RWPE2 (cell line): Measurements from ENCODE around the gene EHBP1.
A peak's percentile ranks its signal among the peaks of the same experiment; 100 is the strongest.

Experiments
- ATAC-seq: fragments of 200-7000 bp; cut with Tn5 transposase; 3 replicates; pipeline ENCODE4 v1.9.1; 2021; ENCODE audit warnings: low read depth
- DNase-seq: peaks from one replicate; pipeline ENCODE4 v3.0.0-alpha.2; 2020; ENCODE audit warnings: low spot score
- H3K27ac ChIP-seq: fragments of 450-650 bp; 2 replicates; pipeline ENCODE4 v1.5.1; 2017; ENCODE audit warnings: mild to moderate bottlenecking; ENCODE audit not compliant: poor library complexity, severe bottlenecking
- H3K27me3 ChIP-seq: fragments of 250-450 bp; sonication (Bioruptor Pico); 2 replicates; pipeline ENCODE4 v1.5.1; 2021; ENCODE audit warnings: mild to moderate bottlenecking, moderate library complexity; ENCODE audit not compliant: insufficient read depth, poor library complexity, severe bottlenecking
- H3K36me3 ChIP-seq: fragments of 250-450 bp; sonication (Bioruptor Pico); 2 replicates; pipeline ENCODE4 v1.5.1; 2020; ENCODE audit warnings: low read depth, mild to moderate bottlenecking, moderate library complexity
- H3K4me1 ChIP-seq: fragments of 250-450 bp; sonication (Bioruptor Pico); 2 replicates; pipeline ENCODE4 v1.5.1; 2021; ENCODE audit warnings: mild to moderate bottlenecking, moderate library complexity; ENCODE audit not compliant: insufficient read depth, poor library complexity, severe bottlenecking
- H3K4me3 ChIP-seq: fragments of 250-450 bp; sonication (Bioruptor Pico); 2 replicates; pipeline ENCODE4 v1.5.1; 2021; ENCODE audit warnings: mild to moderate bottlenecking, moderate library complexity; ENCODE audit not compliant: severe bottlenecking
- H3K9me3 ChIP-seq: fragments of 250-450 bp; sonication (Bioruptor Pico); 2 replicates; pipeline ENCODE4 v1.5.1; 2021; ENCODE audit warnings: mild to moderate bottlenecking, moderate library complexity; ENCODE audit not compliant: severe bottlenecking
- TF ChIP-seq, protein P1 (sequence below): fragments of 450-650 bp; IDR thresholded peaks from one replicate; pipeline ENCODE4 v1.5.1; 2017; ENCODE audit warnings: mild to moderate bottlenecking, moderate library complexity; ENCODE audit not compliant: poor library complexity, severe bottlenecking

Gene EHBP1

DNA sequence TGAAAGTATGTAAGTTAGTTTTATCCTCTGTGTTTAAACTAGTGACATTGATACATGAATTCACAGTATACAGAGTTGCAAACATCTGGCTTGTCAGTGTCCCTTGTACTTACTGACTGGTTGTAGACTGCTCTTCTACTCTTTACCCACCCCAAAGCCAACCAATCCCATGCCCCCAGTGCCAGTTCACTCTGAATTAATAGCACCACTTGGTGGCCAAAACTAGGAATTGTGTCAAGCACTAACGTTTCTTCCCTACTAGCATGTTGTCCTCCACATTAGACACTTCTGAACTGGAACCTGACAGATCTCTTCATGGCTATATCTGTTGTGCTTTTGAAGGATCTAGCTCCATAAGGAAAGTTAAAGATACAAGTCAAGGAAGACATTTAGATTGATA lies 317.9 kb downstream of the EHBP1 start:
- Histone ChIP-seq H3K4me1 (no peaks in the 10 kb centered on the region), H3K9me3 (no peaks in the 10 kb centered on the region), H3K27ac (no peak overlapping the region), H3K36me3 (peaks cover 46% of the 10 kb centered on the region), H3K27me3 (no peaks in the 10 kb centered on the region), H3K4me3 (no peak overlapping the region)
- TF ChIP-seq, protein P1, sequence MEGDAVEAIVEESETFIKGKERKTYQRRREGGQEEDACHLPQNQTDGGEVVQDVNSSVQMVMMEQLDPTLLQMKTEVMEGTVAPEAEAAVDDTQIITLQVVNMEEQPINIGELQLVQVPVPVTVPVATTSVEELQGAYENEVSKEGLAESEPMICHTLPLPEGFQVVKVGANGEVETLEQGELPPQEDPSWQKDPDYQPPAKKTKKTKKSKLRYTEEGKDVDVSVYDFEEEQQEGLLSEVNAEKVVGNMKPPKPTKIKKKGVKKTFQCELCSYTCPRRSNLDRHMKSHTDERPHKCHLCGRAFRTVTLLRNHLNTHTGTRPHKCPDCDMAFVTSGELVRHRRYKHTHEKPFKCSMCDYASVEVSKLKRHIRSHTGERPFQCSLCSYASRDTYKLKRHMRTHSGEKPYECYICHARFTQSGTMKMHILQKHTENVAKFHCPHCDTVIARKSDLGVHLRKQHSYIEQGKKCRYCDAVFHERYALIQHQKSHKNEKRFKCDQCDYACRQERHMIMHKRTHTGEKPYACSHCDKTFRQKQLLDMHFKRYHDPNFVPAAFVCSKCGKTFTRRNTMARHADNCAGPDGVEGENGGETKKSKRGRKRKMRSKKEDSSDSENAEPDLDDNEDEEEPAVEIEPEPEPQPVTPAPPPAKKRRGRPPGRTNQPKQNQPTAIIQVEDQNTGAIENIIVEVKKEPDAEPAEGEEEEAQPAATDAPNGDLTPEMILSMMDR = peak; percentile 47
- peak; percentile 54; the same call in 1 of the 3 replicates for ATAC-seq
- DNase-seq = no peak

DNA sequence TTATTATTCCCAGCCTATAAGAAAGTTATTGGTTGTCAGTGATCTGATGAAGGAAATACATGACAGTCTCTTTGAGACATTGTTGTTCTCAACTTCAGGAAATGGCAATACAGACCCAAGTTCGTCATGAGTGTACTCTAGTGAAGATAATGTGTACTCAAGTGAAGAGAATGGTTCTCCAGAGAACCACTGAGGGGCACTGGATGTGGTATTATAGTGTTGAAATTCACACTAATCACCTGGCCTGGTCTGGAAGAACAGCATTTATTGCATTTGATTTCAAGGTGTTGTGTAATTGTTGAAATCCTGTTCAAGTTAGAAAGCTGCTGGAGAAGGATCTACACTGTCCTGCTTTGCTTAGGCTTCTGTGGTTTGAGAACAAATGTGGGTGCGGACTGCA lies 321.7 kb downstream of the EHBP1 start:
- no peaks in the 10 kb centered on the region for H3K4me1 ChIP-seq
- H3K4me3 ChIP-seq = no peak overlapping the region
- H3K36me3 ChIP-seq = peaks cover 38% of the 10 kb centered on the region
- ATAC-seq = no peak
- no peak for DNase-seq
- H3K27me3 ChIP-seq = no peaks in the 10 kb centered on the region
- H3K27ac ChIP-seq = no peak overlapping the region
- no peaks in the 10 kb centered on the region for H3K9me3 ChIP-seq
- TF ChIP-seq, protein P1 = no peak

DNA sequence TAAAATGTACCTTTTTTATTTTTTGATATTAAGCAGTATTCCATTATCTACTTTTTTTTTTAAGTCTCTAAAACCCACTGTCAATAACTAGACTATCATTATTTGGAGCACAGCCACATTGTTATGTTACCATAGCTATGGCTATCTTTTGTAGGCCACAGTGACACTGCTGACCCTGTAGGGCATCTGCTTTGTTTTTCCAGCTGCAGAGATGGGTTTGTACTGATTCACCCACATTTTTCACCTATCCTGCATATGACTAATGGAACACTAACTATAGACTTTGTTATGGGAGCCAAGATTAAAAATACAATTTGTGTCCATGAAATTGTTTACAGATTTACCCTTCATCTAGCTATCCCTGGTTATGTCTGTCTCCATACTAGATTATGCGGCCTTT lies 323.5 kb downstream of the EHBP1 start:
- no peaks in the 10 kb centered on the region for H3K9me3 ChIP-seq
- H3K27me3 ChIP-seq = no peaks in the 10 kb centered on the region
- H3K27ac ChIP-seq = no peak overlapping the region
- peaks cover 5% of the 10 kb centered on the region for H3K4me1 ChIP-seq
- no peak overlapping the region for H3K4me3 ChIP-seq
- ATAC-seq = peak; percentile 70
- no peak for DNase-seq
- TF ChIP-seq, protein P1 = no peak
- H3K36me3 ChIP-seq = peaks cover 25% of the 10 kb centered on the region

DNA sequence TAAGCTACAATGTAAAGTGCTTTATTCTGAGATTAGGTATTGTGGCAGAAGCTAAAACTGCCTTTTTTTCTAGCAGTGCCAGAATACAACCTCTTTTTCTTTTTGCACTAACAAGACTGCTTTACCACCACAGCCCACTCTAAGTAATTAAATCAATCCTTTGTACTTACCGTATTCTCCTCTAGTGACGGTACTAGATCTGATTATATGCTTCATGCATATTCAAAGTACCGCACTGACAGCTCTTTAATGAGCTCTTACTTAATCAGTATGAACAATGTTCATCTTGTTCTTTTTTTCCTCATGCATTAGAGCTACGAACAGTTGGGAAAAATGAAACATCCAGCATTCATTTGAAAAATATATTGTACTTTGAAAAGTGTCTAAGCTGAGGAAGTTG lies 329.0 kb downstream of the EHBP1 start:
- Histone ChIP-seq H3K4me3 (no peak overlapping the region), H3K36me3 (peaks cover 35% of the 10 kb centered on the region), H3K9me3 (no peaks in the 10 kb centered on the region), H3K27ac (peak overlapping the region; percentile 4), H3K27me3 (no peaks in the 10 kb centered on the region), H3K4me1 (peaks cover 15% of the 10 kb centered on the region)
- ATAC-seq (no peak), DNase-seq (no peak)
- TF ChIP-seq, protein P1 = no peak

DNA sequence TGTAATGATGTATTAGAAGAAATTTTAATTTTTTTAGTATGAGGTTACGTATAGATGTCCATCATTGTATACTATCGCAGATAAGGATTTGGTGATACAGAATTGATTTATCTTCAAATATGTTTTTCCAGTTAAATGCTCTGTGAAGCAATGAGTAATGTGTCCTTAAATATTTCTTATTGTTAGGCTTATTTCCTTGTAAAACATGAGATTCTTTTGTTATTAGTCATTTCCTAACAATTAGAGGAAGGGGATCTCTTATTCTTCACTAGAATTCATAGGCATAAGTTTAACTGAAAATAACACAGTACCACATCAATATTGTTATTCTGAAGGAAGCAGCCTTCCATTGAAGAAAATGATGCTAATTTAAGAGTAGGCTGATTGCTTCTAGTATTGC lies 329.7 kb downstream of the EHBP1 start:
- no peaks in the 10 kb centered on the region for H3K27me3 ChIP-seq
- H3K9me3 ChIP-seq = no peaks in the 10 kb centered on the region
- TF ChIP-seq, protein P1 = no peak
- ATAC-seq (no peak), DNase-seq (no peak)
- H3K36me3 ChIP-seq = peaks cover 31% of the 10 kb centered on the region
- no peak overlapping the region for H3K4me3 ChIP-seq
- peaks cover 15% of the 10 kb centered on the region for H3K4me1 ChIP-seq
- H3K27ac ChIP-seq = peak overlapping the region; percentile 4
